D721Med (cell line): ENCODE results near the gene RIN1.

Experiments
- DNase-seq: peaks from one replicate; pipeline ENCODE4 v3.0.0; 2011; ENCODE audit warnings: low spot score; ENCODE audit not compliant: insufficient read length
- FAIRE-seq: peaks from 2 replicates; lab custom pipeline; 2011; peaks lifted over from hg19 to GRCh38; lab: Jason Lieb, UNC
- CTCF ChIP-seq: IDR thresholded peaks from 2 replicates; pipeline ENCODE4 v1.5.1; 2012; ENCODE audit warnings: mild to moderate bottlenecking, control low read depth; ENCODE audit not compliant: insufficient read depth; ENCODE audit errors: missing control alignments

RIN1 gene

DNA sequence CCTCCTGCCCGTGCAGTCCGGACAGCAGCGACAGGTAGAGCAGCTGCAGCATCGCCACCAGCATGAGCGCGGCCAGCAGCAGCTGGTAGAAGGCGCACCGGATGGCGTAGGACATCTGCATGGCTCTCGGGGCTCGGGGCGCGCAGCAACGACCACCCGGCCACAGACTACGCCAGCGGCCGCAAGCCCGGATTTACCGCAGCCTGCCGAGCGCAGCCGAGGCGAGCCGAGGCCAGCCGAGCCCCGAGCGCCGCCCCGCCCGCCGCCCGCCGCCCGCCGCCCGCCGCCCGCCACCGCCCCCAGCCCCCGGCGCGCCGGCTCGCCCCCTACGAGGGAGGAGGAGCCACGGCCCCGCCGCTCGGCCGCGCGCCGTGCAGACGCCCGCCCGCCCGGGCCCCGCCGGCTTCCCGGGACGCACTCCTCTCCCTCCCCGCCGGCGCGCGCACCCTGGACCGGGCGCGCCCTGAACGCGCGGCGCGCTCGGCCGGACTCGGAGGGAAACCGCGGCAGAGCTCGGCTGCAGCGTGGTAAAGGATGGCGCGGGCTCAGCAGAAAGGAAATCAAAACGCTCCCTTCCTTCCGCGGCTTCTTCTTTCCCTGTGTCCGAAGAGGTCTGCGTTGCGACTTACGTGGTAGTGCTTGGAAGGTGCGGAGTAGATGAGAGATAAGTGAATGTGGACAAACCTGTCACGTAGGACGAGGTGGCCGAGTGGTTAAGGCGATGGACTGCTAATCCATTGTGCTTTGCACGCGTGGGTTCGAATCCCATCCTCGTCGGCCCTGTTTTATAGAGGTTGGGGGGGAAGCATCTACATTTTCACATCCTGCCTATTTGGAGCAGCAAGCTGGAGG is 11.4 kb upstream of the RIN1 start, which contains the start of gene B4GAT1:
Gene B4GAT1, minus strand, starts transcription at position 205 of the 852 bp plus-strand sequence. Its CDS starts 84 bp downstream, at position 121.
- DNase-seq, result no peak
- TF ChIP-seq CTCF, result no peak
- no peak for FAIRE-seq

GRCh38 chr11:66346476-66347424 is 10.5 kb upstream of the RIN1 start:
- no peak for TF ChIP-seq CTCF
- DNase-seq (no peak), FAIRE-seq (no peak)

DNA sequence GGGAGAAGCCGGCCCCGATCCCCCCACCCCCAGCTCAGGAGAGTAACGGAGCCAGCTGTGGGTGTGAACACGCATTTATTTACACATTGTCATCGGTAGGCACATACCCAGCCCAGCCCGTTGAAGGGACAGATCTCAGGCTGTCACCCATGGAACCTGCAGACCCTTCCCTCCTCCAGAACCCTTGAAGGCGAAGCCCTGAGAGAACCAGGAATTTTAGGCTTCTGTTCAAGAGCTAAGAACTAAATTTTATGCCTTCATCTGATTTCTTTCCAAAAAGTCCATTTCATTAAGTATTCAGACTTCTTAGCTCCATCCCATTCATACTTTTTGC is 9.0 kb upstream of the RIN1 start:
- TF ChIP-seq CTCF, result no peak
- no peak for FAIRE-seq
- no peak for DNase-seq

DNA sequence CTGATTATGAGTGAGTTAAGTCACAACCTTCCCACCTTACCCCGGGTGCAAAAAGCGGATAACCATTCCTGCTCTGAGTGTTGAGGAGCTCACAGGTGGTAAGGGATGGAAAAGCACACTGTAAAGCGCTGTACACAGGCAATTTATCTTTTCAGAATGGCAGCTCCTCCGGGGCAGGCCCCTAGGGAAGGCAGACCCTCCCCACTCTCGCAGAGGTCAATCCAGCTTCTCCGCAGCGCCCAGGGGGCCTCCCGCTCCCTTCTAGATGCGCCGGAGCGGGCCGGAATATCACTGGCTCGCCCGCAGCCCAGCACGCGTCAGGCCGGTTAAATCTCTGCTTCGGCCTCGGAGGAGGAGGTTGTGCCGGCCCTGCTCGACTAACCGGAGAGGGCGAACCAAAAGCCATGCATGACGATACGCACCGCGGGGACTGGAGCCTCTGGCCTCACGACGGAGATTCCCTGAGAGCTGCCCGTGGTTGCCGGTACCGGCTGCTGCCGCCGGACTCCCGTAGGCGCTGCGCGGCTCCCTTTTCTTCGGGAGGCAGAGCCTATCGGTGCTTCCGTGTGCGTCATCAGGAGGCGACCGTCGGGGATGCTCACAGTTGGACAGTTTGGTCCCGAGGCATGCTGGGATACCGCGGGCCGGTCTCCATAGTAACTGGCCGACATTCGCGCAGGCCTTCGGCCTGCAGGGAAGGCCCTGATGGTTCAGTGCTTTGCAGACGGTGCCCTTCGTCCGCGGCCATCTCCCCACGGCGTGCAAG is 8.5 kb upstream of the RIN1 start, which contains the start of gene BRMS1:
Gene BRMS1, minus strand, starts transcription at position 555 of the 766 bp plus-strand sequence. CDS start 2,870 bp downstream, outside the sequence.
- FAIRE-seq, result no peak
- no peak for TF ChIP-seq CTCF
- peak; percentile 97 for DNase-seq

- DNase-seq, result no peak
- no peak for FAIRE-seq
- no peak for TF ChIP-seq CTCF
These were observed 6.9 kb upstream of the RIN1 start for GRCh38 chr11:66343176-66343575.

DNA sequence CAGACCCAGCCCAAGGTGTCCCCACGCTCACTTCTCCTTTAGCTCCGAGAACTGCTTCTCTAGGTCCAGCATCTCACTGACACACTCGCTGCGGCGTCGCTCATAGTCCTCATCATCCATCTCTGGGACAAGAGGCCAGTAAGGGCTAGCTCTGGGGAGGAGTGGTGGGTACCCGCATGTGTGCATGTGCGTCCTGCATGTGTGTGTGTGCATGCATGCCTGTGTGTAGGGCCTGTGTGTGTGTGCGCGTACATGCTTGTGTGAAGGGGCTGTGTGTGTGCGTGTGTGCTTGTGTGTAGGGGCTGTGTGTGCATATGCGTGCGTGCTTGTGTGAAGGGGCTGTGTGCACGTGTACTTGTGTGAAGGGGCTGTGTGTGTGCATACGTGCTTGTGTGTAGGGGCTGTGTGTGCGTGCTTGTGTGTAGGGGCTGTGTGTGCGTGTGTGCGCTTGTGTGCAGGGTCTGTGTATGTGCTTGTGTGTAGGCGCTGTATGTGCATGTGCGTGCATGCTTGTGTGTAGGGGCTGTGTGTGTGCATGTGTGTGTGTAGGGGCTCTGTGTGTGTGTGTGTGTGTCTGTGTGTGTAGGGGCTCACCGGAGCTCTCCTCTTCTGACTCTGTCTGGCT is 5.4 kb upstream of the RIN1 start:
- FAIRE-seq (no peak), DNase-seq (no peak)
- TF ChIP-seq CTCF, result no peak
